GM23338 (cell line): ENCODE measurements around the gene CCDC82. TPM values are rescaled to one million over a fixed set of nuclear protein-coding genes. Genes with fewer than 3 reads are reported as not detected.

Source experiments
- microRNA counts: library from miRNA; unstranded; fragments of <30 nt; microRNA quantifications from one replicate; lab custom pipeline; 2017
- microRNA-seq: library from miRNA; unstranded; fragments of <30 nt; microRNA quantifications from one replicate; pipeline ENCODE4, GENCODE V29; 2017
- polyA plus RNA-seq: library from polyadenylated mRNA; unstranded; fragments of >200 nt; fragmentation: Nextera tagmentation; extraction: Ambion mirVana; gene quantifications from 2 replicates; pipeline ENCODE4 v1.2.1, GENCODE V29; 2016
- small RNA-seq: library from RNA; depleted of rRNA; stranded (forward); fragments of <200 nt; gene quantifications from one replicate; pipeline ENCODE3, GENCODE V24; 2014; ENCODE audit warnings: low replicate concordance
- total RNA-seq: library from RNA; depleted of rRNA; stranded (reverse); fragments of >200 nt; shearing (Covaris generic); gene quantifications from 2 replicates; pipeline ENCODE4 v1.2.3, GENCODE V29; 2014; rRNA removed

Gene CCDC82
- total and polyA plus RNA-seq, 2 experiments from 2014 or later = 15.7 to 45.8 TPM

MicroRNAs encoded within 50 kb of the gene (microRNA counts, 767-probe panel; counts per million panel counts)
- microRNA hsa-miR-1260b (lab: Ali Mortazavi, UCI) = not detected

Small RNAs within 50 kb of the gene (microRNA-seq; reads per million reads assigned to microRNA genes)
- gene MIR1260B = 0.66 reads per million

Small RNAs within 50 kb of the gene (small RNA-seq; reads per million reads assigned to genes)
- gene MIR1260B = not detected

Other genes with a start within 250 kb of the CCDC82 start
- 5.7 and 7.1 TPM in 2 replicates for gene MAML2, start 46.7 kb downstream of the CCDC82 start, total RNA-seq
- gene MAML2, start 46.7 kb downstream of the CCDC82 start, polyA plus RNA-seq = 1.7 and 2.0 TPM in 2 replicates
- gene JRKL, start 101 bp upstream of the CCDC82 start, total RNA-seq = 4.5 and 5.2 TPM in 2 replicates
- gene JRKL, start 101 bp upstream of the CCDC82 start, polyA plus RNA-seq = 3.3 and 3.8 TPM in 2 replicates